OCI-M2 (cell line): Measurements from ENCODE around the gene RASAL2.
"Not testable (repeated sequence)": the region's sequence is repeated elsewhere in the genome, so short reads cannot be mapped to it uniquely, and the experiment has no call there.

Experiments used
- DNase-seq: peaks from one replicate; lab custom pipeline; 2025; ENCODE audit not compliant: unreplicated experiment; lab: John Stamatoyannopoulos, UW

RASAL2 gene

DNA sequence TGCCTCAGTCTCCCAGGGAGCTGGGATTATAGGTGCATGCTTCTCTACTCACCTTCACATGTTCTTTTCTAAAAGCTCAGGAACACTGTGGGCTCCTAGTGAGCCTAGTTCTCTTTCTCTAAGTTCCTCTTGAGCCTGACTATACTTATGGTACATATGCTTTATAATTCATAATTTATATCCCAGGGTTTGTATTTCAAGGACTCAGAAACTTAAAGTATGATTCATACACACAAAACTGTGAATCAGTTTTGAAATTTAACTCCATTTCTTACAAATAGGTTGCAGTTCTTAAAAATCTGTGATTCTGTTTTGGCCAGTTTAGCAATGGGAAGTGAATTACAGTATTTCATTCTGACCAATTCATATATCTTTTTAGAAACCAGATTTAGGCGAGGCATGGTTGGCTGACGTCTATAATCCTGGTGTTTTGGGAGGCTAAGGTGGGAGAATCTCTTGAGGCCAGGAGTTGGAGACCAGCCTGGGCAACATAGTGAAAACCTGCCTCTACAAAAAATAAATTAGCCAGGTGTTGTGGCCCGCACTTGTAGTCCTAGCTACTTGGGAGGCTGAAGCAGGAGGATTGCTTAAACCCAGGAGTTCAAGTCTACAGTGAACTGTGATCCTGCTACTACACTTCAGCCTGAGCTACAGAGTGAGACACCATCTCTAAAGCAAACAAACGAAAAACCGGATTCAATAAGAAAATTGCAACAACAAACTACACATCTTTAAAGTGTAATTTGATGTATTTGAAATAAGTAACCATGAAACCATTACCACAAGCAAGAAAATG, 15.6 kb downstream of the RASAL2 start:
- no peak for DNase-seq

DNA sequence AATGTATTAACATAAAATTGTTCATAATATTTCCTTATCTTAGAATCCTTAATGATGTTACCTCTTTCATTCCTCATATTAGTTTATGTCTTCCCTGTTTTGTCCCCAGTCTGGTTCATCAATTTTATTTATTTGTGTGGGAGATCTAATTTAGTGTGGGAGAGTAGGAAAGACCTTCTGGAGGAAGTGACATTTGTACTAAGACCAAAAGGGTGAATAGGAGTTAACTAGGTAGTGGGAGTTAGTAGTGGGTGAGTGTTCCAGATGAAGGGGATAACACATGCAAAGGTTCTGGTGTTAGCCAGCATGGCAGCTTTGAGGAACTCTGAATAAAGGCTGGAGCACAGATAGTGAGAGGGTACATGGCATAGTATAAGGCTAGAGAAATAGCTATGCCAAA, 21.4 kb downstream of the RASAL2 start:
- no peak for DNase-seq

DNA sequence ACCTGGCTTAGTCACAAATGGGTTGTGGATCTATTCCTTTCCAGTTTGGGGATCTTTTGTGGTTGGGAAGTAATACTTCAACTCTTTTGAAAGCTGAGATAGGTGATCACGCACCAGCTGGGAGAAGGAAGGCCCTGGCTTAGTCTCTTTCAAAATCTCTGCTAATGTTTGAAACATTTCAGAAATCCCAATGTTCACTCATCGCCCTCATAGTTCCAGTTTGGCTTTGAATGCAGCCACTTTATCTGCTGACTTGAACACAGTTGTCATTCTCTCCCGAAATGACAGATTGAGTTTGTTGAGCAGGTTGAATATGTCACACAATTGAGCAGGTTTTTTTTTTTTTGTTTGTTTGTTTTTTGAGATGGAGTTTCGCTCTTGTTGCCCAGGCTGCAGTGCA, 24.6 kb downstream of the RASAL2 start:
- DNase-seq = no peak

DNA sequence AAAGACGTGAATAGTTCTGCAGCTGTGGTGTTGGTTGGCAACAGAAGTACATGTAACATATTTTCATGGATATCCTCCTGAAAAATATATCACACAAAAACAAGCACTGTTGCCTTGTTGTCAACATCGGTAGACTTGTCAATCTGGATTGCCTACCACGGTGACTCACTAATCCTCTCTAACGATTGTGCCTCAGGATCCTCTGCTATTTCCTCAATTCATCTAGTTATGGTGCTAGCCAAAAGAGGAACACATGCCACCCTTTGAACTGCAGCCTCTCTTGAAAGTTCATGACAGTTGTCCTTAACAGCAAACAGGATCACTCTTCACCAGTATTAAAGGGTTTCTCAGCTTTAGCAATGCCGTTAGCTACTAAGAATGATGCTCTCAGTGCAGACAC, 25.7 kb downstream of the RASAL2 start:
- DNase-seq = no peak

DNA sequence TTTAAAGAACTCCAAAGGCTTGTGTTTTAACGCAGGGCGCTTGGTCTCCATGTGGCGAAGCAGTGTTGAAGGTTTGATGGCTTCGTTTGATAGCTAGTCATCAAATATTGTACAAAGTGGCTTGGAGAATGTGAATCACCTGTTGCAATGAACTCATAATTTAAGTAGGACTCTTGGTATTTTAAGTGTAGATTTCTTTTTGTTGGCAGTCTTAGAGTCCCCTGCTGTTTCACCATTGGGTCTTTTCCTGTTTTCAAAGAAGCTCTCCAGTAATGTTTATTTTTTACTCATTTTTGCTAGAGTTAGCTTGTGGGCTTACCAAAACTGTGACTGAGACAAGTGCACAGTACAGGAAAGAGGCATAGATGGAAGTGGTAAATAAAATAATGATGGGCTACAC, 26.2 kb downstream of the RASAL2 start:
- DNase-seq = no peak

DNA sequence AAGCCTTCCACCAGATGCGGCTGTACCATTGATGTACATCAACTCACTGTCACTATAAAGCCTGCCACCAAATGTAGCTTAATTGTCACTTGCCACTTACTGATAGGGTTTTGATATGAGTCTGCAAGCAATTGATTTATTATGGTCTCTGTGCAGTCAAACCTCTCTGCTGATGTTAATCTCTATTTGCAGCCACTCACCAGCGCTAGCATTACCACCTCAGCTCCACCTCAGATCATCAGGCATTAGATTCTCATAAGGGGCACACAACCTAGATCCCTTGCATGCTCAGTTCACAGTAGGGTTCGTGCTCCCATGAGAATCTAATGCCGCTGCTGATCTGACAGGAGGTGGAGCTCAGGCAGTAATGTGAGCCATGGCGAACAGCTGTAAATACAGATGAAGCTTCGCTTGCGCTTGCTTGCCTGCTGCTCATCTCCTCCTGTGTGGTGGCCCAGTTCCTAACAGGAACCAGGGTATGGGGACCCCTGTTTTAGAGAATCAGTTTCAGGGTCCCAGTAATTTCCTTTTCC, 26.7 kb downstream of the RASAL2 start:
- DNase-seq = not testable (repeated sequence)

DNA sequence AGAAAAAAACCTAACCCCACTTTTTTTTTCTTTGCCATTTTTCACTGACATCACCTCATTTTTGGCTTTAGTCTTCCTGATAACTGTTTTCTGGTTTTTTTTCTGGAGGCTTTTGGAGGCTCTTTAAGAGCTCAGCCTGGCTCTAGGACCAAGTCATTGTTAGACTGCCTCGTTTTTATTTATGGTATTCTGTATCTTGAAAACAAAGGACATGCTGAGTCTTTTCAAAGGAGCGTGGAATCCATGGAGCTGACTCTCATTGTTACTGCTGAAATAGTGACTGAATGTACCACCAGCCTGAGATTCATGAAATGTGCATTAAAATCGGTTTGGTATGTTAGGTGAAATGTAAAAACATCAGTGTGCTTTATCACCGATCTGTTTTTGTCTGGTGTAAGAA, 28.0 kb downstream of the RASAL2 start:
- DNase-seq = no peak

DNA sequence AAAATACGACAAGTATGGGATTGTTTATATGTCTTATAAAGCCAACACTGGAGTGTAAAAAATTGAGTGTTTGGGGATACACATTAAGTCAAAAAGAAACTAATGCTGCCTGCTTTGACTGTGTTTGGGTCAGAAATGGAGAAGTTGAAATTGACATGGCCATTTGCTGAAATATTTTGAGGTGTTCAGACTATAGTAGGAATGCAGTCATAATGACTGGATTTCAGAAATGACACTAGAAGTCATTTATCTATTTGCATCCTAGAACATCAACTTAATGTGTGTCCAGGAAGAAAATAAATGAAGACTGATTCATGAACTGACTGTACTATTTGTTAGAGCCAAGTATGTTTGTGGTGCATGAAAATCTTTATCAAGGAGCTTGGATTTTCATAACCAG, 28.4 kb downstream of the RASAL2 start:
- DNase-seq = no peak

DNA sequence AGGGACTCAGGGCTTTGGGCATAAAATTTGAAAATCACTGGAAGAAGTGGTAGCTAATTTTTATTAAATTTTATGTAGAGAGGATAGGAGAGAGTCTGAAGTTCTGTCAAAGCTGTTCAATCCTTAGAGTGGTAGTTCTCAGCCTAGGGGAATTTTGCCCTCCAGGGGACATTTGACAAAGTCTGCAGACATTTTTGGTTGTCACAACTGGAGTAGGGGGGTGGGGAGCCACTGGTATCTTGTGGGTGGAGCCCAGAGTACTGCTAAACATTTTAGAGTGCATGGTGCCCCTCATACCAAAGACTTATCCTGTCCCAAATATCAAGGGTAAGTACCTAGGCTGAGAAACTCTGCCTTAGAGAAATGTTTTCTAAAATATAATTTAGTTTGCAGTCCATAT, 30.2 kb downstream of the RASAL2 start:
- DNase-seq = no peak

DNA sequence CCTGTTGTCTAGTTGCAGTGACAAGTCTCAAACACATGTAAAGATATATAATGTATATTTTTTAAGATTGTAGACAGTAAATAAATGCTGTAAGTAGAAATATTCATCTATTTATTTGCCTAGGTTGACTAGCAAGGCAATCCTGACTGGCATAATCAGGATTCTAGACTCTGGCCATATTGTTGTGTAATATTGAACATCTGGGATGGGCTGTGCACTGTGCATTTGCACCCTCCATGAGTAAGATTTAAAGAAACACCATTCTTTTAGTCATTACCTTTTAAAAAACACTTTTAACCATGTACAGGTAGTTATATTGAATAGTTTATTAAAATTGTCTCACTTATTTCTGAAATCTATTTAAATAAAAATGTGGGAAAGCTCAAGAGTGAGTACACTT, 32.4 kb downstream of the RASAL2 start:
- DNase-seq = no peak

DNA sequence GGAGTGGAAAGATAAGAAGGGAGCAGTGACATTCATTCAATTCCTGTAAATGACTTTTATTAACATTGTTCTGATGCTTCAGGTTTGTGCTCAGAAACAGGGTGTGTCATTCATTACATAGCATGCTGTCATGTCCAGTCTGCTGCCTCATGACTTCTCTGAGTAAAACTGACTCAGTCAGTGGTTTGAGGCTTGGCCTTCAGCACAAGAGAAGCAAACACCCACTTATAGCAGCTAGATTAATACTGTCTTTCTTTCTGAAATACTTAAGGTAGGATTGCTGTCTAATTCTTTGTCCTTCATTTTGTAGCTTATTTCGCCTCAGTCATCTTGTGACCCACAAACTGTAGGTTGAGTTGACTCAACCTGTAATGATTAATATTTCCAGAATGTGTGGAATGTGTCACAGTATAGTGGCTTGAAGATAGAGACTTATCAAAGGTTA, 32.9 kb downstream of the RASAL2 start:
- DNase-seq = no peak

DNA sequence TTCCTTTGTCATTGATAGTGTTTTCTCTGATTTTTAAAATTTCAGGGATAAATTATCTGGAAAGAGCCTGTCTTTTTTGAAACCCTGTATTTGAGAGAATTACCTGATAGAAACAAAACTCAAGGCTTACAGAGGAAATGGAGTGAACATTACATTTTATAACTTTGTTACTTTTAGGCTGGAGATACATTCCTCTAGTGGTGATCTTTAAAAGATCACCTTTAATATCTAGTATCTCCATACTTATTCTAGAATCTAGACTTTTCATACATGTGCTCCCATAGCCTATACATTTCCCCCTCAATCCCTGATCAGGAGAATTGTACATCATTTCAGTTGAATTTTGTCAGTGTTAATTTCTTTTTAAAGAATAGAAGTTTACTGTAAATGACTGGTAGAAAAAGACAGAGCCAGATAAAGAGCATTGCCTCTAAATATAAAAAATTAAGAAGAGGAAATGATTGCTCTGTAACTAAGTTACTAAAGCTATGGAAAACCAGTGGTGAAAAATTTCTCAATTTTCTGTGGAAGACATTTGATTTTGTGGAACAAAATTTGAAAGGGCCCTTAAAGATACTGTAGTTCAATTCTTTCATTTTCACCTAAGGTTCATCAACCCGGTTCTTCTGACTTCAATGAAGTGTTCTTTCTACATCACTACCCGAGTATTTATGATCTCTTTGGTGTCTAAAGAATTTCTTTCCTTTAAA, 33.7 kb downstream of the RASAL2 start:
- no peak for DNase-seq

DNA sequence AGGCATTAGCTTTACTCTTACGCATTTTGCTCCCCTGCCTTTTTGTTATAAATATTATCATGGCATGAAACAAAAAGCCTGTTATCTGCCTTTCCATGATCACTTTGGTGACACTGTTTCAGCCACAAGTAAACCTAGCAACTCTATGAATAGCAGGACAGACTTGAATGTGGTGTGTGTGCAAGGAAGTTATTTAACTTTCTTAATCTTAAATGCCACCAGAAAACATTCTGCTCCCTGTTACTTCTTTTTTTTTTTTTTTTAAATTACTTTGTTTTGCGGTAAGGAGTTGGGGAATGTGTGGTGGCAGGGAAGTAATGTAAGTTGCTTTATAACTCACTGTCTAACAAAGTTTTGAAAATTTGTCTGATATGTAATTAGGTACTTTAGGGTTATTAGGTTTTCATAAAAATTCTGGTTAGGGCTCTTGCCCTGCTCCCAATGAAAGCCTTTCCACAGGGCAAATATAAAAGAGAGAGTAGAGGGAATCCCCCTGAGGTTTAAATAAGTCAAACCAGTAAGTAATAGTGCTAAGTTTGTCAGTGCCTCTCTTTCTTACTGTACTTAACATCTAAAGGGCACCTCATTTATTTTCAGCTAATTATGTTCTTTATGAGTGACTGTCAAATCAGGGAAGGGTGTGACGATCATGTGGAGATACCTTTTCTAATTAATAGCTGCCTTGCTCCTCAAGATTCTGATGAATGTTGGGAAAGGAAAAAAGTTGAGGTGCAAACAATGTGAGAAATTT, 39.5 kb downstream of the RASAL2 start:
- DNase-seq = no peak

DNA sequence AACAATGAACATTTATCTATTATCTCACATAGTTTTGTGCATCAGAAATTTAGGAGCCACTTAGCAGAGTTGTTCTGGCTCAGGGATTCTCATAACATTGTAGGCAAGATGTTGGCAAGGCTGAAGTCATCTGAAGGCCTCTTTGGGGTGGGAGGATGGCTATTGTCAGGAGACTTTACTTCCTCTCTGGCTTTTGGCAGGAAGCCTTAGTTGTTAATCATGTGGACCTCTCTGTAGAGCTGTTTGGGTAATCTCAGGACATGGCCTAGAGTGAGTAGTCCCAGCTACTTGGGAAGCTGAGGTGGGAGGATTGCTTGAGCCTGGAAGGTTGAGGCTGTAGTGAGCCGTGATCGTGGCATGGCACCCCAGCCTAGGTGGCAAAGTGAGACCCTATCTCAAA, 40.2 kb downstream of the RASAL2 start:
- no peak for DNase-seq

DNA sequence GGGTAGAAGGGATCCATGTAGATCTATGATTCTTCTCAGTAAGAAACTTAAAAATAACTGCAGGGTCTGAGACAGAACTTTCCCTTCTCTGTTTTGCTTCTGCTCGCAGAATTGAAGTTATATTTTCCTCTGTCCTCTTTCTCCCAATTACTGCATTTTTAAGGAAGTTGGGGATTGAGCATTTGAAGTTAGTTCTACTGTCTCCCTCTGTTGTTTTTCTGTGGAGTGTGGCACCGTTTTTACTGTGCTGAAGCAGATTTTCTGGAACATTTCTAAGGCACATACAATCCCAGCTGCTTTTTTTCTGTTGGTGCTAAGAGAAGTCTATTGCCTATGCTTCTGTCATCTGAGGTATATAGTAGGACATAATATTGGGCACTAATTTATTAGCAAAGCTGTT, 43.3 kb downstream of the RASAL2 start:
- DNase-seq = no peak

DNA sequence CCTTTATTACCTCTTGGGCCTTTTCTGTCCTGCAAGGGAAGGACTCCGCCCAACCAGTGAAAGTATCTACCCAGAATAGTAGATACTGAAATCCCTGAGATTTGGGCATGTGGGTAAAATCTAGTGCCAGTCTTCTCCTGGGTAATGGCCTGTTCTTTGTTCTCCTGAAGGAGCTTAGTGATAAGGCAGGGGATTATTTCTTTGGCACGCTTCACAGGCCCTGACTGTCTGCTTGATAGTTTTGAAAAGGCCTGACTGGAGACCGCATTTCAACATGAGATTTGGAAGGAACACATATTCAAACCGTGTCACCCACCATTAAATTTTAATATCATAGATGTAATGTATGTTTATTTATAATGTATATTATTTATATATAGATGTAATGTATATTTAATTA, 48.9 kb downstream of the RASAL2 start:
- no peak for DNase-seq

DNA sequence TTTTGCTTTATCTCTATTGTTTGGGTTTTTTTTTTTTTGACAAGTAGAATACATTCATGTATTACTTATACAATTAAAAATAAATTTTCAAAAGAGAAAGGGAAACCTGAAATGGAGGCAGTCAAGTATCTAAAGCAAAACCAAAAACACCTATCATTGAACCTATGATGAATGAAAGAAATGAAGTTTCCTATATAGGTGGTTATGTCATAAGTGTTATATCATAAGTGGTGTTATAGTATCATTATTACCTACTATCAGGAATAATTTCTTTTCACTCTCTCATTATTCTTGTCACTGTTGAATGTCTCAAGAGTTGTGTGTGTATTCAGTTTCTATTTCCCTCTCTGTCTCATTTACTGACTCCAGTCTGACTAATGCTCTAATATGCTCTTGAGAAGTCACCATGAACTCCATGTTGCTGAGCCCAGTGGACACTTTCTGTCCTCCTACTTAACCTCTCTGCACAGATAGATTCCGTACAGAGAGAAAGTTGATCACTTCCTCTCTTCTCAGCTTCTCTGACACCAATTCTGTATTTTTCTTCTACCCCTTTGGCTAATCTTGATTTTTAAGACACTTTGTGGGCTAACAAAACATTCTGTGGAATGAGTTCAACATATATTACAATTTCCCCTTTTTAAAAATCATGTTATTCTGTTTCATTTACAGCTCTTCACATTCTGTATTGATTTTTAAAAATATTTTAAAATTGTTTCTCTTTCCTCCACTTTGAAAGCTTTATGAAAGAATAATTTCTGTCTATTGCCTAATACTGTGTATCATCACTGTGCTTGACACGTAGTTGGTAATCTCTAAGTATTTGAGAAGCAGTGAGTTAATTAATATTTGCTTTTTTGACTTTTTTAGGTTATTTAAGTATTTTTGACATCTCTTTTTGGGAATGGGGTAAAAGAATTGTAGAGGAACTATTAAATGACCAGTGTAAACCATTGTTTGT, 50.1 kb downstream of the RASAL2 start:
- DNase-seq = no peak

DNA sequence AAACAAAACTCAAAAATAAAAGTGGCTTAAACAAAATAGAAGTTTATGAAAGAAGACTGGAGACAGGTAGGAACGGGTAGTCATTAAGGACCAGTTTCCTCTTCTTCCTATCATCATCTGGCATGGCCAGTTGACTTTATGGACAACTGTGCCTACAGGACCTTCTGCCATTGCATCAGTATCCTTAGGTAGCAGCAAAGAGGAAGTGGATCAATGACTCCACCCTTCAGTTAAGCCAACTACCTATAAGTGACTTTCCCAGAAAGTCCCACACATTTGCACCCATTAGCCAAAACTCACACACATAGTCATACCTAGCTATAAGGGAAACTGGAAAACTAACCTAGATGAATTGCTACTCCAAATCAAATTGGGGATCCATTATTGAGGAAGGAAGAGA, 51.7 kb downstream of the RASAL2 start:
- DNase-seq = no peak

DNA sequence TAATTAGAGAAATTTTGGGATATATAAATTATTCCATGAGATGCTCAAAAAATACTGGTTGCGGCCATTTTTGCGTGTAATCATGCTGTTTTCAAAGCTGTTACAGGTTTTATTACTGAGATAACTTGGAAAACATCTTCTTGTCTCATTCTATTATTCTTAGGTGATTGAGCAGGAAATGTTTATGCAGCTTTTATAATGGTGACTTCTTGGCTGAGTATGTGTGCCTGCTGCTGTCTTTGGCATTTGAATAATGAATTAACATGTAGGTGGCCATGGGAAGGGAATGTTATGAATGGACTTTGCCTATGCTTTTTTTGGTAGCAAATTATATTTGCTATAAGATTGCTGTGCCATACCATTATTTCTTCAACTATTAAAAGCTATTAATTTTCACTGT, 52.5 kb downstream of the RASAL2 start:
- no peak for DNase-seq

DNA sequence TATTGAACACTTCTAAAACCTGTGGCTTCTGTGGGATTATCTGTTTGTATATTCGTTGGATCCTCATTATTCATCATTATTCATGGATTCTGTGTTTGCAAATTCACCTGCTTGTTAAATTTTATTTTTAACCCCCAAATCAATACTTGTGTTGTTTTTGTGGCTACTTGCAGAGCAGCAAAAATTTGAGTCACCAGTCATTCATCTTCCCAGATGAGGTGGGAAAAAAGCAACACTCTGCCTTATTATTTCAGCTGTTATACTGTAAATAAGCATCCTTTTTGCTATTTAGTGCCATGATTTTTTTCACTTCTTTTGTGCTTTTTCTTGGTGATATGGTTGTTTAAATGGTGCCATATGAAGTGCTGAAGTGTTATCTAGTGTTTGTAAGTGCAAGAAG, 56.7 kb downstream of the RASAL2 start:
- no peak for DNase-seq

DNA sequence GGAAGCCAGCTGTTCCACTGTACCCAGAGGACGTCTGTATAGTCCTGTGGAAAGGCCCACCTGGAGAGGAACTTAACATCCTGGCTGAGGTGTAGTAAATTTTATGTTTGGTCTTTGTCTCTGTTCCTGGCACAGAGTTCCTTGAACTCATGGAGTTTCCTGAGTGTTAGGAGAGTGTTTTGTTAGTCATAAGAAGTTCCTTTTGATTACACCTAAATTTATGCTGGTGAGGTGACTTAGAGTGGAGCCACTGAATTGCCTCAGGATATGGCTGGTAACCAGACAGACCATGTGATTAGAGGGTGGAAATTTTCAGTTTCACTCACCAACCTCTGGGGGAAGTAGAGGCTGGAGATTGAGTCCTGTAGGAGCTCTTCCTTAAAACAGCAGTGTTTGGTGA, 57.9 kb downstream of the RASAL2 start:
- DNase-seq = no peak
